ENCODE measurements around the gene CDH23.

- TF ChIP-seq TOX (CRISPR knock-in tag; IDR thresholded peaks at IDR 0.05; ENCODE audit: borderline replicate concordance) (no peak), GLIS3 (CRISPR knock-in tag; IDR thresholded peaks at IDR 0.05) (no peak), ZNF8 (CRISPR knock-in tag; IDR thresholded peaks at IDR 0.05) (no peak), ESRRG (CRISPR knock-in tag; IDR thresholded peaks at IDR 0.05) (no peak), PATZ1 (CRISPR knock-in tag; IDR thresholded peaks at IDR 0.05; ENCODE audit: borderline replicate concordance) (no peak), POU6F1 (CRISPR knock-in tag; IDR thresholded peaks at IDR 0.05; ENCODE audit: borderline replicate concordance, low read depth) (no peak), ZC3H10 (CRISPR knock-in tag; IDR thresholded peaks at IDR 0.05) (no peak), RARB (CRISPR knock-in tag; IDR thresholded peaks at IDR 0.05) (no peak), SNAI2 (CRISPR knock-in tag; IDR thresholded peaks at IDR 0.05) (no peak), ZNF565 (CRISPR knock-in tag; conservative IDR thresholded peaks at IDR 0.05; ENCODE audit: low read depth) (no peak), ARNTL (CRISPR knock-in tag; IDR thresholded peaks at IDR 0.05; ENCODE audit: borderline replicate concordance, low read depth) (no peak)
Observed at GRCh38 chr10:71830726-71831125, 434.0 kb downstream of the CDH23 start.
